Endodermal cell (in vitro differentiated cells): ENCODE data around the gene PTPRO. TPM values are rescaled to one million over a fixed set of nuclear protein-coding genes. Genes with fewer than 3 reads are reported as not detected.

ENCODE experiments used
- DNase-seq: peaks from one replicate; pipeline ENCODE4 v3.0.0-alpha.2; 2017
- H3K27ac ChIP-seq: 2 replicates; pipeline ENCODE4 v1.5.1; 2013; ENCODE audit warnings: mild to moderate bottlenecking, low read depth, low read length, moderate library complexity
- H3K27me3 ChIP-seq: 2 replicates; pipeline ENCODE4 v1.6.1; 2013; ENCODE audit warnings: mild to moderate bottlenecking, low read length, moderate library complexity; ENCODE audit not compliant: insufficient read depth, control insufficient read depth, poor library complexity, severe bottlenecking
- H3K36me3 ChIP-seq: 2 replicates; pipeline ENCODE4 v1.7.0; 2013; ENCODE audit warnings: mild to moderate bottlenecking, low read length, moderate library complexity; ENCODE audit not compliant: control insufficient read depth, insufficient read depth
- H3K4me1 ChIP-seq: one replicate; pipeline ENCODE4 v1.7.0; 2013; ENCODE audit warnings: low read length; ENCODE audit not compliant: control insufficient read depth, insufficient read depth
- H3K4me3 ChIP-seq: 2 replicates; pipeline ENCODE4 v1.5.1; 2013; ENCODE audit warnings: mild to moderate bottlenecking, low read length, moderate library complexity
- H3K9ac ChIP-seq: 2 replicates; pipeline ENCODE4 v1.6.1; 2013; ENCODE audit warnings: mild to moderate bottlenecking, low read length, moderate library complexity; ENCODE audit not compliant: poor library complexity, severe bottlenecking; ENCODE audit errors: extremely low read depth
- H3K9me3 ChIP-seq: 2 replicates; pipeline ENCODE4 v1.6.1; 2013; ENCODE audit warnings: mild to moderate bottlenecking, low read length, moderate library complexity; ENCODE audit not compliant: control insufficient read depth
- H3K27ac Mint-ChIP-seq: 2 replicates; pipeline ENCODE4 v1.8.0; 2020; ENCODE audit warnings: mixed read lengths
- H3K27me3 Mint-ChIP-seq: 2 replicates; pipeline ENCODE4 v1.8.0; 2021; ENCODE audit warnings: mild to moderate bottlenecking, mixed read lengths; ENCODE audit not compliant: insufficient read depth
- H3K36me3 Mint-ChIP-seq: 2 replicates; pipeline ENCODE4 v1.8.0; 2020; ENCODE audit warnings: low read depth, mixed read lengths
- H3K4me1 Mint-ChIP-seq: 2 replicates; pipeline ENCODE4 v1.8.0; 2020; ENCODE audit warnings: mixed read lengths
- H3K4me3 Mint-ChIP-seq: 2 replicates; pipeline ENCODE4 v1.8.0; 2020; ENCODE audit warnings: mild to moderate bottlenecking, moderate library complexity, mixed read lengths
- H3K9me3 Mint-ChIP-seq: 2 replicates; pipeline ENCODE4 v1.8.0; 2020; ENCODE audit warnings: mild to moderate bottlenecking, mixed read lengths
- WGBS, 2 experiments: methylation state at CpG; one replicate each; pipeline versions ENCODE4 v1.1.5 to v1.1.7; 2013; ENCODE audit warnings: missing lambda C conversion rate in 2 of 2, mixed read lengths in 1 of 2; ENCODE audit not compliant: insufficient coverage in 1 of 2, insufficient read length in 1 of 2; 5-methylcytosine and 5-hydroxymethylcytosine counted together
- total RNA-seq, 2 donors: library from RNA; stranded (reverse); fragmentation: NEBNext Ultra II Directional in 1 of 2; extraction: Animal tissue kit (Norgen Biotek cat#: 25700) in 1 of 2; gene quantifications; 2 replicates in 1 of 2; 3 replicates in 1 of 2; pipeline ENCODE4 v1.2.1, GENCODE V29; 2021
- TF ChIP-seq, protein P1 (sequence below): fragments of 200-600 bp; sonication (generic); conservative IDR thresholded peaks from 2 replicates; pipeline ENCODE4 v1.5.0; 2021; ENCODE audit warnings: antibody characterized with exemption, mild to moderate bottlenecking

Gene PTPRO
- total RNA-seq, 2 donors from 2014 or later, result 0.31 TPM; not detected in 1

DNA sequence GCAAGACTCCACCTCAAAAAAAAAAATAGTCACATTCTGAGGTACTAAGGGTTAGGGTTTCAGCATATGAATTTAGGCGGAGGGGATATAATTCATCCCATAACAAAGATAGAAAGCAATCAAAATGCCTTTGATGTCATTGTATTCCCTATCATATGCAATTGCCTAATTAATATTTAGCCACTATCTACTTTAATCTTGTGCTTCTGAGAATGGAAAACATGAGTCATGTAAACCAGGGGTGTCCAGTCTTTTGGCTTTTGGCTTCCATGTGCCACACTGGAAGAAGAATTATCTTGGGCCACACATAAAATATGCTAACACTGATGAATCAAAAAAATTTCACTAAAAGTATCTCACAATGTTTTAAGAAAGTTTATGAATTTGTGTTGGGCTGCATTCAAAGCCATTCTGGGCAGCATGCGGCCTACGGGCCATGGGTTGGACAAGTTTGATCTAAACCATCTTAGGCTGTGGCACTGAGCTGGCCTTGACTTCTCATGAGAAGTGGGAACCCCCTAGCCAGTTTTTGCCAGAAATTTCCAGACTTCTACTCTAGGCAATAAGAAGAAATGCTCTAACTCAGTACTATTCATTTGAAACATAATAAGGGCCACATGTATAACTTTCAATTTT, 219.8 kb downstream of the PTPRO start:
- H3K27me3 ChIP-seq, result no peaks in the 10 kb centered on the region
- TF ChIP-seq, protein P1, sequence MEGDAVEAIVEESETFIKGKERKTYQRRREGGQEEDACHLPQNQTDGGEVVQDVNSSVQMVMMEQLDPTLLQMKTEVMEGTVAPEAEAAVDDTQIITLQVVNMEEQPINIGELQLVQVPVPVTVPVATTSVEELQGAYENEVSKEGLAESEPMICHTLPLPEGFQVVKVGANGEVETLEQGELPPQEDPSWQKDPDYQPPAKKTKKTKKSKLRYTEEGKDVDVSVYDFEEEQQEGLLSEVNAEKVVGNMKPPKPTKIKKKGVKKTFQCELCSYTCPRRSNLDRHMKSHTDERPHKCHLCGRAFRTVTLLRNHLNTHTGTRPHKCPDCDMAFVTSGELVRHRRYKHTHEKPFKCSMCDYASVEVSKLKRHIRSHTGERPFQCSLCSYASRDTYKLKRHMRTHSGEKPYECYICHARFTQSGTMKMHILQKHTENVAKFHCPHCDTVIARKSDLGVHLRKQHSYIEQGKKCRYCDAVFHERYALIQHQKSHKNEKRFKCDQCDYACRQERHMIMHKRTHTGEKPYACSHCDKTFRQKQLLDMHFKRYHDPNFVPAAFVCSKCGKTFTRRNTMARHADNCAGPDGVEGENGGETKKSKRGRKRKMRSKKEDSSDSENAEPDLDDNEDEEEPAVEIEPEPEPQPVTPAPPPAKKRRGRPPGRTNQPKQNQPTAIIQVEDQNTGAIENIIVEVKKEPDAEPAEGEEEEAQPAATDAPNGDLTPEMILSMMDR, result no peak
- WGBS, 2 experiments, result 83 to 95% methylated on average over 1 to 3 of the region's 3 CpGs
- no peaks in the 10 kb centered on the region for H3K9me3 ChIP-seq
- Mint-ChIP-seq H3K4me1 (peaks cover 28% of the 10 kb centered on the region), H3K27ac (no peak overlapping the region), H3K9me3 (no peaks in the 10 kb centered on the region), H3K36me3 (no peaks in the 10 kb centered on the region), H3K4me3 (no peak overlapping the region), H3K27me3 (no peaks in the 10 kb centered on the region)
- H3K9ac ChIP-seq, result no peak overlapping the region
- H3K27ac ChIP-seq, result no peak overlapping the region
- H3K4me3 ChIP-seq, result no peak overlapping the region
- H3K36me3 ChIP-seq, result no peaks in the 10 kb centered on the region
- no peak for DNase-seq
- no peaks in the 10 kb centered on the region for H3K4me1 ChIP-seq

DNA sequence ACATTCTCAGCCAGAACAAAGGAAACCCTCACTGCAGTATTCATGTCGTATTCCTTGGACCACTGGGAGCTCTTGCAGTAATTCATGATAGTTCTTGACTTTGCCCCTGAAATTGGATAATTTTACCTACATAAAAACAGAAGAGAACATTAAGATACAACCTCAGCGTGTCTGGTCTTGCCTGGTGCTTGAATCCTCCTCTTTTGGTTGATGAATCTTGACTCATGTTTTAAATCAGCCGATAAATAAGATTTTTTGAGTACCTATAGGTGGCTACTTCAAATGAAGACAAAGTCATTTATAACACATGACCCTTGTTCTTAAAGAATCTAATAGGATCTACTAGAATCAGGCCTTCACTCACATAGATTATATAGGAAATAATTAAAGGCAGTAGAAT, 221.0 kb downstream of the PTPRO start:
- DNase-seq, result no peak
- no peaks in the 10 kb centered on the region for H3K9me3 Mint-ChIP-seq
- H3K4me1 Mint-ChIP-seq, result peaks cover 28% of the 10 kb centered on the region
- H3K36me3 Mint-ChIP-seq, result no peaks in the 10 kb centered on the region
- H3K27me3 Mint-ChIP-seq, result no peaks in the 10 kb centered on the region
- TF ChIP-seq, protein P1, result no peak
- Histone ChIP-seq H3K9ac (no peak overlapping the region), H3K27ac (no peak overlapping the region), H3K27me3 (no peaks in the 10 kb centered on the region), H3K9me3 (no peaks in the 10 kb centered on the region), H3K4me1 (no peaks in the 10 kb centered on the region), H3K36me3 (no peaks in the 10 kb centered on the region), H3K4me3 (no peak overlapping the region)
- no peak overlapping the region for H3K4me3 Mint-ChIP-seq
- no peak overlapping the region for H3K27ac Mint-ChIP-seq
- WGBS, 2 experiments, result 86 to 100% methylated on average over 3 of the region's 3 CpGs

DNA sequence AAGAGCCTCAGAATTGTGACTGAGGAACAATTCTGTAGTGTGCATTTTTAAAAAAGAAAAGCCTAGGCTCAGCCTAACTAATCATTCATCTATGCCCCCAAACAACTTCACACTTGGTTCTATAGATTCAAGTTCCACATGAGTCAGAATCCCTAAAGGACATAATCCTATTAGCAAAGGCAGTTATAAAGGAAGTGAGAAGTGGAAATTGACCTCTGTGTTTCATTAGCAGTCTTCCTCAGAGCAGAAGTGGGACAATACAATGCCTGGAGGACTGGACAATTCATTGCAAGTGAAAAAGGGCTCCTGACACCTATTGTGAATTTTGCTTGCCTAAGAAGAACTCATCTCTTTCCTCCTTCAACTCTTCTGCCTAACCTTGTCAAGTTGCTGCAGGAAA, 222.3 kb downstream of the PTPRO start:
- Histone ChIP-seq H3K9ac (no peak overlapping the region), H3K4me3 (no peak overlapping the region), H3K36me3 (no peaks in the 10 kb centered on the region), H3K9me3 (no peaks in the 10 kb centered on the region), H3K27me3 (no peaks in the 10 kb centered on the region), H3K4me1 (no peaks in the 10 kb centered on the region), H3K27ac (no peak overlapping the region)
- H3K9me3 Mint-ChIP-seq, result no peaks in the 10 kb centered on the region
- DNase-seq, result no peak
- no peak overlapping the region for H3K4me3 Mint-ChIP-seq
- no peaks in the 10 kb centered on the region for H3K27me3 Mint-ChIP-seq
- peaks cover 28% of the 10 kb centered on the region for H3K4me1 Mint-ChIP-seq
- H3K36me3 Mint-ChIP-seq, result no peaks in the 10 kb centered on the region
- H3K27ac Mint-ChIP-seq, result no peak overlapping the region
- TF ChIP-seq, protein P1, result no peak
